HepG2 (cell line): ENCODE results near the gene ARHGEF16. TPM values are rescaled to one million over a fixed set of nuclear protein-coding genes. Genes with fewer than 3 reads are reported as not detected.

Experiments
- FOXP4 ChIP-seq: sonication (generic); formaldehyde crosslinking; IDR thresholded peaks from 2 replicates; pipeline ENCODE4 v1.4.0; 2020; ENCODE audit warnings: missing genetic modification reagents
- HNF4G ChIP-seq, 2 experiments: sonication (generic) in 1 of 2; formaldehyde crosslinking in 1 of 2; IDR thresholded peaks; 2 replicates each; pipeline versions ENCODE4 v1.4.0 to v1.6.1; 2011 to 2020; ENCODE audit warnings: borderline replicate concordance in 2 of 2, low read depth in 2 of 2, mild to moderate bottlenecking in 2 of 2, low read length in 1 of 2, missing genetic modification reagents in 1 of 2, moderate library complexity in 1 of 2
- JUN ChIP-seq: sonication (generic); formaldehyde crosslinking; IDR thresholded peaks from 2 replicates; pipeline ENCODE4 v1.4.0; 2020; ENCODE audit warnings: mild to moderate bottlenecking, missing genetic modification reagents
- KDM5B ChIP-seq: sonication (generic); formaldehyde crosslinking; IDR thresholded peaks from 2 replicates; pipeline ENCODE4 v1.4.0; 2020; ENCODE audit warnings: missing genetic modification reagents, mild to moderate bottlenecking, borderline replicate concordance
- MXD4 ChIP-seq: IDR thresholded peaks from 2 replicates; pipeline ENCODE4 v1.6.1; 2016; ENCODE audit warnings: mild to moderate bottlenecking, missing biosample characterization, missing genetic modification reagents
- NFE2 ChIP-seq: sonication (generic); formaldehyde crosslinking; IDR thresholded peaks from 2 replicates; pipeline ENCODE4 v1.4.0; 2020; ENCODE audit warnings: missing genetic modification reagents
- PITX1 ChIP-seq: sonication (generic); formaldehyde crosslinking; IDR thresholded peaks from 2 replicates; pipeline ENCODE4 v1.5.1; 2020; ENCODE audit warnings: mild to moderate bottlenecking, missing genetic modification reagents
- RBFOX2 ChIP-seq: fragments of 200-400 bp; formaldehyde crosslinking; IDR thresholded peaks from 2 replicates; pipeline ENCODE4 v1.6.1; 2017; ENCODE audit warnings: low read depth, mild to moderate bottlenecking, low read length
- SMYD3 ChIP-seq: sonication (generic); formaldehyde crosslinking; IDR thresholded peaks from 2 replicates; pipeline ENCODE4 v1.8.1; 2023; ENCODE audit warnings: mild to moderate bottlenecking, missing genetic modification reagents
- SUZ12 ChIP-seq: fragments of 150-350 bp; IDR thresholded peaks from 2 replicates; pipeline ENCODE4 v1.6.1; 2014; ENCODE audit warnings: low read depth, low read length
- TBL1XR1 ChIP-seq: fragments of 150-350 bp; IDR thresholded peaks from 2 replicates; pipeline ENCODE4 v1.6.1; 2014; ENCODE audit warnings: borderline replicate concordance, low read length; ENCODE audit not compliant: partially characterized antibody
- THRA ChIP-seq: sonication (generic); formaldehyde crosslinking; IDR thresholded peaks from 2 replicates; pipeline ENCODE4 v1.4.0; 2020; ENCODE audit warnings: missing genetic modification reagents, borderline replicate concordance
- TRAFD1 ChIP-seq: sonication (generic); formaldehyde crosslinking; IDR thresholded peaks from 2 replicates; pipeline ENCODE4 v1.5.1; 2020; ENCODE audit warnings: missing genetic modification reagents, mild to moderate bottlenecking, borderline replicate concordance
- ZBTB14 ChIP-seq: sonication (generic); formaldehyde crosslinking; IDR thresholded peaks from 2 replicates; pipeline ENCODE4 v1.4.0; 2020; ENCODE audit warnings: missing genetic modification reagents
- ZFP36 ChIP-seq: fragments of 150-350 bp; IDR thresholded peaks from 2 replicates; pipeline ENCODE4 v1.6.1; 2018; ENCODE audit warnings: borderline replicate concordance, low read length, low read depth; ENCODE audit not compliant: partially characterized antibody
- ZNF10 ChIP-seq: sonication (generic); formaldehyde crosslinking; IDR thresholded peaks from 2 replicates; pipeline ENCODE4 v1.4.0; 2020; ENCODE audit warnings: mild to moderate bottlenecking, low read depth, missing genetic modification reagents, borderline replicate concordance
- ZNF335 ChIP-seq: sonication (generic); formaldehyde crosslinking; IDR thresholded peaks from 2 replicates; pipeline ENCODE4 v1.4.0; 2020; ENCODE audit warnings: missing genetic modification reagents
- ZNF792 ChIP-seq: IDR thresholded peaks from 2 replicates; pipeline ENCODE4 v1.6.1; 2016
- ZNF816 ChIP-seq: sonication (generic); formaldehyde crosslinking; IDR thresholded peaks from 2 replicates; pipeline ENCODE4 v1.8.0; 2022; ENCODE audit warnings: missing genetic modification reagents, mild to moderate bottlenecking, borderline replicate concordance
- ZNF850 ChIP-seq: sonication (generic); formaldehyde crosslinking; conservative IDR thresholded peaks from 2 replicates; pipeline ENCODE4 v1.9.0; 2021; ENCODE audit warnings: mild to moderate bottlenecking, missing genetic modification reagents
- ZNF878 ChIP-seq: sonication (generic); formaldehyde crosslinking; IDR thresholded peaks from 2 replicates; pipeline ENCODE4 v1.8.1; 2023; ENCODE audit warnings: mild to moderate bottlenecking, missing genetic modification reagents, moderate library complexity
- ZSCAN20 ChIP-seq: sonication (generic); formaldehyde crosslinking; IDR thresholded peaks from 2 replicates; pipeline ENCODE4 v1.4.0; 2020; ENCODE audit warnings: missing genetic modification reagents, mild to moderate bottlenecking, borderline replicate concordance
- polyA plus RNA-seq, 8 experiments: library from polyadenylated mRNA; depleted of rRNA in 3 of 8; stranded (reverse) in 7 of 8; unstranded in 1 of 8; fragments of >200 nt; fragmentation: Illumina TruSeq in 4 of 8; extraction: Trizol in 4 of 8; gene quantifications; 2 replicates each; pipeline versions ENCODE4 v1.2.1 to v1.2.3, GENCODE V29; 2011 to 2016; ENCODE audit warnings: low read depth in 4 of 8, missing spikeins in 1 of 8, mixed read lengths in 1 of 8; ENCODE audit not compliant: insufficient read depth in 1 of 8
- total RNA-seq, 5 experiments: library from RNA; depleted of rRNA; stranded (reverse); fragments of >200 nt; fragmentation: Illumina TruSeq; extraction: Trizol; gene quantifications; 2 replicates each; pipeline ENCODE4 v1.2.3, GENCODE V29; 2016; ENCODE audit warnings: low read depth in 1 of 5

ARHGEF16 gene
- total and polyA plus RNA-seq, 2 of the 13 experiments (the other 11 are each of a cell fraction or from before 2014, with no cell fraction given) = 20.3 to 39.9 TPM

- TF ChIP-seq TRAFD1 = no peak
- no peak for TF ChIP-seq SMYD3 (CRISPR knock-in tag)
- TF ChIP-seq ZNF335 (CRISPR knock-in tag) = no peak
- no peak for TF ChIP-seq NFE2 (CRISPR knock-in tag)
- no peak for TF ChIP-seq ZBTB14 (CRISPR knock-in tag)
- TF ChIP-seq HNF4G (IDR thresholded peaks at IDR 0.05; ENCODE audit: borderline replicate concordance, low read depth, low read length) = no peak
- no peak for TF ChIP-seq HNF4G (CRISPR knock-in tag; IDR thresholded peaks at IDR 0.05; ENCODE audit: borderline replicate concordance, low read depth)
- TF ChIP-seq ZNF10 = no peak
- TF ChIP-seq ZFP36 = no peak
- TF ChIP-seq ZNF816 (CRISPR knock-in tag) = no peak
- no peak for TF ChIP-seq JUN (CRISPR knock-in tag)
- no peak for TF ChIP-seq PITX1 (CRISPR knock-in tag)
- no peak for TF ChIP-seq SUZ12
- no peak for TF ChIP-seq ZNF878 (CRISPR knock-in tag)
- no peak for TF ChIP-seq ZNF792 (CRISPR knock-in tag)
- TF ChIP-seq KDM5B (CRISPR knock-in tag) = no peak
- TF ChIP-seq ZSCAN20 = no peak
- peak; percentile 73 for TF ChIP-seq RBFOX2
- no peak; the same call in 1 of the 2 replicates for TF ChIP-seq MXD4
- TF ChIP-seq TBL1XR1 = no peak
- TF ChIP-seq THRA (CRISPR knock-in tag) = no peak
- no peak for TF ChIP-seq ZNF850 (CRISPR knock-in tag)
- no peak for TF ChIP-seq FOXP4 (CRISPR knock-in tag)
These were observed 3.7 kb downstream of the ARHGEF16 start (continued) for GRCh38 chr1:3457910-3458883.
